Measurements from ENCODE around the gene CD40.

- TF ChIP-seq GATA2 (IDR thresholded peaks at IDR 0.05; ENCODE audit: low read depth, low read length): no peak
- TF ChIP-seq GATA3 (IDR thresholded peaks at IDR 0.05; ENCODE audit: low read depth, low read length): no peak
Measured at GRCh38 chr20:46121184-46121930, 3.2 kb downstream of the CD40 start.

All from SH-SY5Y (cell line).